Activated CD8-positive, alpha-beta T cell treated with anti-CD3 and anti-CD28 coated beads for 36 hours (primary cell): Measurements from ENCODE around the gene HLA-DPB1. TPM values are rescaled to one million over a fixed set of nuclear protein-coding genes. Genes with fewer than 3 reads are reported as not detected.
A peak's percentile ranks its signal among the peaks of the same experiment; 100 is the strongest.

Experiments used
- ATAC-seq: fragments of 200-7000 bp; cut with Tn5 transposase; one replicate; pipeline ENCODE4 v1.10.0; 2021; ENCODE audit warnings: mild to moderate bottlenecking, moderate library complexity
- CTCF ChIA-PET: fragments of 350-600 bp; sonication (Branson Sonifier 250); formaldehyde crosslinking; loops from one replicate; lab custom pipeline; 2021; ENCODE audit warnings: antibody characterized with exemption; lab: Charles Lee
- POLR2A ChIA-PET: fragments of 350-600 bp; sonication (Branson Sonifier 250); formaldehyde crosslinking; loops from one replicate; lab custom pipeline; 2021; ENCODE audit warnings: antibody characterized with exemption; lab: Charles Lee
- DNase-seq: peaks from one replicate; pipeline ENCODE4 v3.0.0-alpha.2; 2020
- H3K27ac Mint-ChIP-seq: one replicate; pipeline ENCODE4 v1.8.0; 2021; ENCODE audit warnings: mild to moderate bottlenecking, mixed read lengths
- H3K27me3 Mint-ChIP-seq: one replicate; pipeline ENCODE4 v1.8.0; 2021; ENCODE audit warnings: mixed read lengths
- H3K36me3 Mint-ChIP-seq: one replicate; pipeline ENCODE4 v1.8.0; 2021; ENCODE audit warnings: low read depth, mixed read lengths
- H3K4me1 Mint-ChIP-seq: one replicate; pipeline ENCODE4 v1.8.0; 2021; ENCODE audit warnings: low read depth, mixed read lengths
- H3K4me3 Mint-ChIP-seq: one replicate; pipeline ENCODE4 v1.8.0; 2021; ENCODE audit warnings: mild to moderate bottlenecking, moderate library complexity, mixed read lengths
- H3K9me3 Mint-ChIP-seq: one replicate; pipeline ENCODE4 v1.8.0; 2021; ENCODE audit warnings: mixed read lengths
- CTCF ChIP-seq: fragments of 200-600 bp; IDR thresholded peaks from one replicate; pipeline ENCODE4 v1.8.0; 2022; ENCODE audit warnings: antibody characterized with exemption, mild to moderate bottlenecking
- intact Hi-C: fragments of 100-400 bp; cut with micrococcal nuclease; formaldehyde crosslinking; loops from one replicate; pipeline ENCODE4 v1.10.0; 2022
- total RNA-seq, 2 experiments: library from RNA; stranded (reverse); gene quantifications; one replicate each; pipeline ENCODE4 v1.2.3, GENCODE V29; 2021

The HLA-DPB1 gene
- total RNA-seq, 2 experiments from 2014 or later = 12.3 to 14.8 TPM

GRCh38 chr6:33126101-33126714, 50.4 kb downstream of the HLA-DPB1 start:
- peaks cover 3% of the 10 kb centered on the region for H3K27me3 Mint-ChIP-seq
- peaks cover 4% of the 10 kb centered on the region for H3K9me3 Mint-ChIP-seq
- ChIA-PET POLR2A (interaction anchor here (1.3 kb wide), 1 partner anchor 122 kb away, joined by 6 read pairs; no protein-coding TSS in a partner anchor), CTCF (interaction anchor here (0.7 to 7.0 kb wide), 30 partner anchors 8 to 213 kb away, joined by 3 to 75 read pairs (median 5); partner anchors contain the start of genes HLA-DPA1, HLA-DPB1, RXRB and SLC39A7)
- intact Hi-C loops = no loop called here
- peaks cover 1% of the 10 kb centered on the region for H3K36me3 Mint-ChIP-seq
- TF ChIP-seq CTCF = peak; percentile 71
- peak; percentile 86 for DNase-seq
- H3K4me1 Mint-ChIP-seq = no peaks in the 10 kb centered on the region
- no peak overlapping the region for H3K27ac Mint-ChIP-seq
- peak; percentile 56 for ATAC-seq
- H3K4me3 Mint-ChIP-seq = no peak overlapping the region

- intact Hi-C loops = no loop called here
- TF ChIP-seq CTCF = no peak
- ChIA-PET CTCF (interaction anchor here (1.4 to 7.0 kb wide), 5 partner anchors 10 to 120 kb away, joined by 4 to 57 read pairs (median 16); no protein-coding TSS in a partner anchor), POLR2A (interaction anchor here (1.2 kb wide), 1 partner anchor 75 kb away, joined by 3 read pairs; no protein-coding TSS in a partner anchor)
- H3K27ac Mint-ChIP-seq = no peak overlapping the region
- ATAC-seq (no peak), DNase-seq (no peak)
- H3K36me3 Mint-ChIP-seq = peaks cover 1% of the 10 kb centered on the region
- H3K9me3 Mint-ChIP-seq = peaks cover 4% of the 10 kb centered on the region
- H3K4me3 Mint-ChIP-seq = no peak overlapping the region
- peaks cover 3% of the 10 kb centered on the region for H3K27me3 Mint-ChIP-seq
- H3K4me1 Mint-ChIP-seq = no peaks in the 10 kb centered on the region
Measured at GRCh38 chr6:33128318-33128717, 52.5 kb downstream of the HLA-DPB1 start.

- H3K4me3 Mint-ChIP-seq = no peak overlapping the region
- ATAC-seq = no peak
- peaks cover 2% of the 10 kb centered on the region for H3K27me3 Mint-ChIP-seq
- intact Hi-C loops = no loop called here
- H3K27ac Mint-ChIP-seq = no peak overlapping the region
- no peaks in the 10 kb centered on the region for H3K4me1 Mint-ChIP-seq
- H3K36me3 Mint-ChIP-seq = no peaks in the 10 kb centered on the region
- ChIA-PET CTCF (interaction anchor here (0.8 kb wide), 1 partner anchor 8 kb away, joined by 3 read pairs; no protein-coding TSS in a partner anchor), POLR2A (no interaction called here)
- H3K9me3 Mint-ChIP-seq = no peaks in the 10 kb centered on the region
- TF ChIP-seq CTCF = no peak
- no peak for DNase-seq
Measured at GRCh38 chr6:33132081-33132524, 56.3 kb downstream of the HLA-DPB1 start.

DNA sequence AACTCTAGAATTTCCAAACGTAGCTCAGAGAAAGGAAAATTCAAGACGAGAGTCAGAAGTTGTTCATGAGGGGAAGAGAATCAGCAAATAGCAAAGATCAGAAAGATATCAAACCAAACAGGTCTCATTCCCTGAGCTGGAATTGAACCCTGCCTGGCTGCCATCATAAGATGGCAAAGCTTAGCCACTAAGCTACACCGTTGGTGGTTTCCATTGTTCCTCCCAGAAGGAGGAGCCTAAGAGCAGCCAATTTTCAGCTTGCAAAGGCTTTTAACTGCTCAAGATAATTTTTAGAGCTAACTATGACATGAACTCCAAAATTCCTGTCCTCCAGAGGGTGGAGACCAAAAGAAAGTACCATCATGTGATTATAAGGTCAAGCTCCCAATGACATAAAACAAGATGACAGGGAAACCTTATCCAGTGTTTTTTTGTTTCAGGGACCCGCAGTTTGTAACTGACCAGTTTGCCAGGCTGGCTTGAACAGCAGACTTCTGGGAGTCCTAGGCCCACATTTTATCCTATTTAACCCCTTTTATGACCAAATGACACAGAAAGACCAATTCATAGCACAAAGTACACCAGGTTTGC, 60.6 kb downstream of the HLA-DPB1 start:
- CTCF ChIA-PET = interaction anchor here (1.0 to 3.6 kb wide), 11 partner anchors 10 to 169 kb away, joined by 3 to 21 read pairs (median 6); no protein-coding TSS in a partner anchor
- intact Hi-C loops = no loop called here
- H3K27ac Mint-ChIP-seq = no peak overlapping the region
- H3K9me3 Mint-ChIP-seq = no peaks in the 10 kb centered on the region
- TF ChIP-seq CTCF = no peak
- no peaks in the 10 kb centered on the region for H3K36me3 Mint-ChIP-seq
- POLR2A ChIA-PET = no interaction called here
- H3K4me1 Mint-ChIP-seq = no peaks in the 10 kb centered on the region
- no peak for DNase-seq
- H3K27me3 Mint-ChIP-seq = peaks cover 2% of the 10 kb centered on the region
- ATAC-seq = no peak
- H3K4me3 Mint-ChIP-seq = no peak overlapping the region

Other genes with a start within 250 kb of the HLA-DPB1 start
- 100 to 1,000 TPM; 110 to 113 TPM for gene TAP2, start 237.3 kb upstream of the HLA-DPB1 start, total RNA-seq
- 100 to 1,000 TPM; 370 to 371 TPM for gene PSMB8, start 231.9 kb upstream of the HLA-DPB1 start, total RNA-seq
- gene TAP1, start 222.3 kb upstream of the HLA-DPB1 start, total RNA-seq = 100 to 1,000 TPM; 210 to 211 TPM
- 100 to 1,000 TPM; 219 to 229 TPM for gene PSMB9, start 221.8 kb upstream of the HLA-DPB1 start, total RNA-seq
- gene HLA-DMB, start 135.0 kb upstream of the HLA-DPB1 start, total RNA-seq = 1 to 10 TPM; 3.5 to 3.6 TPM
- gene HLA-DMA, start 122.9 kb upstream of the HLA-DPB1 start, total RNA-seq = 10 to 100 TPM; 16.2 TPM
- 100 to 1,000 TPM; 219 to 235 TPM for gene BRD2, start 107.4 kb upstream of the HLA-DPB1 start, total RNA-seq
- gene HLA-DOA, start 66.4 kb upstream of the HLA-DPB1 start, total RNA-seq = 1 to 10 TPM; 6.4 to 8.1 TPM
- 10 to 100 TPM; 27.6 to 27.9 TPM for gene HLA-DPA1, start 2.3 kb upstream of the HLA-DPB1 start, total RNA-seq
- 1 to 10 TPM; 1.3 to 1.4 TPM for gene COL11A2, start 116.5 kb downstream of the HLA-DPB1 start, total RNA-seq
- gene RXRB, start 124.7 kb downstream of the HLA-DPB1 start, total RNA-seq = 10 to 100 TPM; 41.2 to 41.9 TPM
- 10 to 100 TPM; 43.1 to 43.3 TPM for gene SLC39A7, start 124.9 kb downstream of the HLA-DPB1 start, total RNA-seq
- gene HSD17B8, start 128.7 kb downstream of the HLA-DPB1 start, total RNA-seq = 10 to 100 TPM; 40.6 to 42.0 TPM
- 10 to 100 TPM; 26.8 to 27.5 TPM for gene RING1, start 132.5 kb downstream of the HLA-DPB1 start, total RNA-seq
- gene VPS52, start 195.9 kb downstream of the HLA-DPB1 start, total RNA-seq = 10 to 100 TPM; 31.2 to 34.3 TPM
- gene RPS18, start 196.1 kb downstream of the HLA-DPB1 start, total RNA-seq = 1,000 to 10,000 TPM; 4,910 to 4,938 TPM
- gene B3GALT4, start 201.1 kb downstream of the HLA-DPB1 start, total RNA-seq = 1 to 10 TPM; 3.6 to 4.2 TPM
- gene WDR46, start 213.2 kb downstream of the HLA-DPB1 start, total RNA-seq = 10 to 100 TPM; 64.0 to 72.2 TPM
- 10 to 100 TPM; 78.1 to 92.3 TPM for gene PFDN6, start 213.6 kb downstream of the HLA-DPB1 start, total RNA-seq
- gene RGL2, start 223.0 kb downstream of the HLA-DPB1 start, total RNA-seq = 10 to 100 TPM; 24.2 to 24.3 TPM
- 100 to 1,000 TPM; 179 to 183 TPM for gene TAPBP, start 238.1 kb downstream of the HLA-DPB1 start, total RNA-seq
- 1 to 10 TPM; 7.2 to 7.5 TPM for gene ZBTB22, start 241.8 kb downstream of the HLA-DPB1 start, total RNA-seq
- gene DAXX, start 247.0 kb downstream of the HLA-DPB1 start, total RNA-seq = 10 to 100 TPM; 59.8 to 72.4 TPM